Heart right ventricle (tissue), 16 donors: Measurements from ENCODE around the gene FRMPD2. TPM values are rescaled to one million over a fixed set of nuclear protein-coding genes. Genes with fewer than 3 reads are reported as not detected.
A peak's percentile ranks its signal among the peaks of the same experiment; 100 is the strongest.
"Not testable (repeated sequence)": the region's sequence is repeated elsewhere in the genome, so short reads cannot be mapped to it uniquely, and the experiment has no call there.

Source experiments
- ATAC-seq, 8 donors: fragments of 200-7000 bp; cut with Tn5 transposase; one replicate each; pipeline ENCODE4 v1.9.1; 2020; ENCODE audit warnings: mild to moderate bottlenecking in 8 of 8, moderate library complexity in 8 of 8, moderate number of reproducible peaks in 1 of 8
- DNase-seq, 2 donors: peaks; one replicate each; pipeline ENCODE4 v3.0.0-alpha.2; 2020
- H3K27ac ChIP-seq, 10 donors: fragments of 200-600 bp; sonication (generic) in 2 of 10; one replicate each; pipeline versions ENCODE4 v1.5.0 to v1.8.0; 2020 to 2022; ENCODE audit warnings: mild to moderate bottlenecking in 3 of 10
- H3K27me3 ChIP-seq, 7 donors: fragments of 200-600 bp; one replicate each; pipeline ENCODE4 v1.8.0; 2021 to 2022; ENCODE audit warnings: mild to moderate bottlenecking in 2 of 7
- H3K36me3 ChIP-seq, 9 donors: fragments of 200-600 bp; sonication (generic) in 1 of 9; one replicate each; pipeline versions ENCODE4 v1.5.0 to v1.8.0; 2020 to 2022; ENCODE audit warnings: mild to moderate bottlenecking in 2 of 9
- H3K4me1 ChIP-seq, 9 donors: fragments of 200-600 bp; sonication (generic) in 1 of 9; one replicate each; pipeline versions ENCODE4 v1.5.0 to v1.8.0; 2020 to 2022; ENCODE audit warnings: mild to moderate bottlenecking in 4 of 9
- H3K4me3 ChIP-seq, 10 donors: fragments of 200-600 bp; sonication (generic) in 2 of 10; one replicate each; pipeline versions ENCODE4 v1.5.0 to v1.8.0; 2020 to 2022; ENCODE audit warnings: mild to moderate bottlenecking in 7 of 10, moderate library complexity in 2 of 10
- H3K9me3 ChIP-seq, 11 donors: fragments of 200-600 bp in 10 of 11; sonication (generic) in 2 of 11; one replicate each; pipeline versions ENCODE4 v1.5.0 to v1.8.0; 2013 to 2022; ENCODE audit warnings: mild to moderate bottlenecking in 2 of 11, control low read depth in 1 of 11, moderate library complexity in 1 of 11
- whole genome bisulfite sequencing, 2 donors: extraction: QIAGEN DNeasy Blood & Tissue Kit; methylation state at CpG; one replicate each; pipeline ENCODE4 v1.1.7; 2013; ENCODE audit warnings: inconsistent platforms in 1 of 2; 5-methylcytosine and 5-hydroxymethylcytosine counted together
- intact Hi-C, 10 donors: fragments of 100-400 bp; cut with DNase I; formaldehyde crosslinking; loops; one replicate each; pipeline versions ENCODE4 v1.11.1 to v1.14.2; 2022
- polyA plus RNA-seq, 2 donors: library from polyadenylated mRNA; stranded (reverse); fragments of 200-250 nt; gene quantifications; one replicate each; pipeline ENCODE4 v1.2.3, GENCODE V29; 2013
- total RNA-seq, 10 donors: library from RNA; stranded (reverse); fragmentation: NEBNext Ultra II Directional in 3 of 10; extraction: Animal tissue kit (Norgen Biotek cat#: 25700) in 3 of 10; gene quantifications; one replicate each; pipeline versions ENCODE4 v1.2.1 to v1.2.4, GENCODE V29; 2021 to 2023
- donor health status: Arrhythmogenic right ventricular cardiomyopathy.
- donor health status: ischemic (EF 13 %, LVEDD 7.1; RV severe dilation, severe dysfunction).
- donor health status: healthy with polysubstance abuse.
- donor health status: DM: no; HTN: yes; CAD: no.
- donor health status: DM: no; HTN: no; CAD: no.
- donor health status: ischemic (EF 25% LVEDD 6.9; RV normal size, moderate dysfunction).
- donor health status: ischemic (EF 25% LVEDD 5.7; RV mildly dilated, moderate dysfunction).
- donor health status: healthy.
- donor health status: DM: yes; HTN: yes; CAD: no.
- donor health status: Ischemic cardiomyopathy.
- donor health status: ischemic (EF 35%, LVEDD 5.7; RV mildly dilated, moderate dysfunction).
- donor health status: nonischemic (EF 11% LVEDD 7.7; RV severe dilation, severe dysfunction).
- donor health status: DM: yes; HTN: yes; CAD: no.
- donor health status: PGD.
- donor health status: ischemic (EF 29% LVEDD 5.4; RV normal size, mild dysfunction).
- donor health status: nonischemic (EF 23%, LVEDD 6.1; RV moderate dilation, normal function).

Gene FRMPD2
- total and polyA plus RNA-seq, 12 donors, result 0.16 to 0.74 (median 0.23) TPM; not detected in 5

GRCh38 chr10:48147643-48148042, 126.9 kb downstream of the FRMPD2 start:
- H3K36me3 ChIP-seq, DNase-seq, intact Hi-C loops, H3K27me3 ChIP-seq, ATAC-seq, H3K4me3 ChIP-seq, H3K27ac ChIP-seq, H3K4me1 ChIP-seq, H3K9me3 ChIP-seq: not testable (repeated sequence)
- 80 to 87% methylated on average over 1 of the region's 3 CpGs for WGBS, 2 donors

DNA sequence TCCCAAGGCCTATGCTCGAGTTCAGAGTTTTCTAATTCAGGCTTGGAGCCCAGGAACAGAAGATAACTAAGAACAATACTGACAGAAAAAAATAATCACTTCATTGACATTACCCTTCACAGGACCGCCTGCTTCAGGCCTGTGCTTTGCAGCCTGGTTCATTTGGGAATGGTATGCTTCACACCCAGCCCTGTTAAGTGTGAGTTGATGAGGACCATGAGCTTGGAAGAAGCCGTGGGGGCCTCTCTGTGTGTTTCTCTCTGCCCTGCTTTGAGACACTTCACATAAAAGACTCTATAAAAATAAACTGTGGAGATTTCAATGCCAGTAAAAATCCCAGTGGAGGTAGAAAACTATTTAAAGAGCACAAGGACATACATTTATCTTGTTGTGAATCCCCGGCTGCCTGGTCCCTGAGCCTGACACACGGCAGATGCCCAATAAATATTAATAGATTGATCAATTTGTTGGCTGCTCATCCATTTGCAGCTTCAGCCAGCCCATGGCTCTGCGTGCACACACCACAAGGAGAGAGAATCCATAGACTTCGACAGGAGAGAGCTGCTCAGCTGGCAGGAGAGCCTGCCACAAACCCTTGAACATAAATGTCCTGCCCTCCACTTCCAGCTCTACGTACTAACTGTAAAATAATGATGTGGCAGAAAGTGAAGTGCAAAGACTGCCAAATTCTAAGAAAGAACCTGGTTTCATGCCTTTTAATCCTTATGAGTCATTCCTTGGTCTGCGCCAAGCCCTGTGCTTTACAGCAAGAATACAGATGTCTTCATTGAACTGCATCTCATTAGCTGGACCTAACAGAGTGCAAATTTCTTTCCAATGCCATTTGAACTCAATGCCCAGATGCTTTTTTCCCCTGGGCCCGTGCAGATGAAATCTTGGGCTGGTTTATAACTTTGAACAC, 130.5 kb downstream of the FRMPD2 start:
- H3K9me3 ChIP-seq, H3K4me1 ChIP-seq, H3K27ac ChIP-seq, intact Hi-C loops, DNase-seq, H3K4me3 ChIP-seq, H3K36me3 ChIP-seq, H3K27me3 ChIP-seq: not testable (repeated sequence)
- ATAC-seq, result peak in 2 of 8 donors; percentile 40 to 64
- WGBS, 2 donors, result no CpG with 5 or more reads among the region's 10 CpGs

GRCh38 chr10:48140949-48141348, 133.5 kb downstream of the FRMPD2 start:
- H3K27ac ChIP-seq, H3K36me3 ChIP-seq, H3K4me1 ChIP-seq, H3K4me3 ChIP-seq, ATAC-seq, H3K9me3 ChIP-seq, DNase-seq, intact Hi-C loops, H3K27me3 ChIP-seq: not testable (repeated sequence)
- 73 to 88% methylated on average over 1 to 2 of the region's 3 CpGs for WGBS, 2 donors

GRCh38 chr10:48139953-48140850, 134.3 kb downstream of the FRMPD2 start:
- H3K9me3 ChIP-seq, H3K36me3 ChIP-seq, H3K27me3 ChIP-seq, H3K4me3 ChIP-seq, intact Hi-C loops, DNase-seq, H3K4me1 ChIP-seq: not testable (repeated sequence)
- WGBS, 2 donors, result 35 to 38% methylated on average over 16 to 23 of the region's 53 CpGs
- peak; percentile 62 to 90 (median 85) for ATAC-seq
- H3K27ac ChIP-seq, result peak overlapping the region in 1 of 10 donors; percentile 55

DNA sequence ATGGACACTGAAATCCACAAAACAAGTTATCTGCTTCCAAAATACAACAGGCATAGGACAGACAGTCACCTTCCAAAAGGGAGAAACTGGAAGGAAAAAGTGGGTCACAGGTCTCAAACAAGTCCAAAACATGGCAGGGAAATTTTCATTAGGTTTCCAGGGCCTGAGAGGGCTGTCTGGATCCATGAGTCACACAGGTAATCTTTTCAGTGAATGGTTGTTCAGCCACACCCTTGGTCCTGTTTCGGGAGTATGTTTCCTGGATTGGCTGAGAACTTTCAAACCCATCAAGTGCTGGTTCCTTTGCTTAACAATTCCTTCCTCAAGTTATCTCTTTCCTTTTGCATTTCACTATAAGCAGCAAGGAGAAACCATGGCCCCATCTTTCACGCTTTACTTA, 145.5 kb downstream of the FRMPD2 start:
- H3K27me3 ChIP-seq, H3K36me3 ChIP-seq, H3K27ac ChIP-seq, H3K9me3 ChIP-seq, DNase-seq, ATAC-seq, H3K4me1 ChIP-seq, intact Hi-C loops, H3K4me3 ChIP-seq: not testable (repeated sequence)
- WGBS, 2 donors, result 61 to 79% methylated on average over 1 of the region's 2 CpGs

- DNase-seq, H3K27me3 ChIP-seq, H3K36me3 ChIP-seq, H3K9me3 ChIP-seq, intact Hi-C loops, H3K27ac ChIP-seq, ATAC-seq, H3K4me1 ChIP-seq, H3K4me3 ChIP-seq: not testable (repeated sequence)
- no CpG with 5 or more reads among the region's 2 CpGs for WGBS, 2 donors
Observed at GRCh38 chr10:48126251-48126650, 148.2 kb downstream of the FRMPD2 start.

DNA sequence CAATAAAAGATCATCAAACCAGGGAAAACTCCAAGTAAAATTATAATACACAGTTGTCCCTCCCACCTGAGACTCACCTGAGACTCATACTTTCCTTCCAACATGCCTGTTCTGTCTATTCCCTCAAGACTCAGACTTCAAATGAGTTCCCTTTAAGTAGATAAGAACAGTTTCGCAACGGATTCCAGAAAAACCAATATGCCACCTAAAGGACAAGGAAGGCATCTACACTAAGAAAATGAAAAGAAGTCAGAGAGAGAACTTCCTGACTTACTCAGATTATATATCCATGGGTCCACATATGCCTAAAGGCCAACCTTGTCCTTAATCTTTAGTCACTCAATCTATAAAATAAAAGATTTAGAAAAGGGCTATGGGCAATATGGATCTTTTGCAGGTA, 148.9 kb downstream of the FRMPD2 start:
- H3K9me3 ChIP-seq, H3K4me1 ChIP-seq, intact Hi-C loops, DNase-seq, ATAC-seq, H3K36me3 ChIP-seq, H3K4me3 ChIP-seq, H3K27me3 ChIP-seq, H3K27ac ChIP-seq: not testable (repeated sequence)
- WGBS, 2 donors, result 0 to 6% methylated on average over 2 of the region's 2 CpGs

- H3K27me3 ChIP-seq, H3K36me3 ChIP-seq, intact Hi-C loops, H3K4me1 ChIP-seq, DNase-seq, H3K27ac ChIP-seq, ATAC-seq, H3K4me3 ChIP-seq, H3K9me3 ChIP-seq: not testable (repeated sequence)
Observed at GRCh38 chr10:48122618-48123017, 151.9 kb downstream of the FRMPD2 start.

GRCh38 chr10:48110277-48110676, 164.2 kb downstream of the FRMPD2 start:
- H3K4me3 ChIP-seq, H3K36me3 ChIP-seq, H3K4me1 ChIP-seq, H3K9me3 ChIP-seq, H3K27me3 ChIP-seq, DNase-seq, intact Hi-C loops, ATAC-seq, H3K27ac ChIP-seq: not testable (repeated sequence)
- WGBS, 2 donors, result no CpG with 5 or more reads among the region's 3 CpGs
